ENCODE data around the gene MAP1S.

DNA sequence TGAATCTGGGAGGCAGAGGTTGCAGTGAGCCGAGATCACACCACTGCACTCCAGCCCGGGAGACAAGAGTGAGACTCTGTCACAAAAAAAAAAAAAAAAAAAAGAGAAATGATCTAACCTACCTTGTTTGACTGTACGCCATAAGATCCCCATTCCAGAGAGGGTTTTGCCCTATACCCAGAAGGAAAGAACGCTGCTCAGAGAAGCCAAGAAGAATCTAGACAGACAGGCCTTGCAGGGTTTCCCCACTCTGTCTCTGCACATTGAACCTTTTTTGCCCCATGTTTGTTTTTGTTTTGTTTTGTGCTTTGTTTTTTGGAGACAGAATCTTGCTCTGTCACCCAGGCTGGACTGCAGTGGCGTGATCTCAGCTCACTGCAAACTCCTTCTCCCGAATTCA, 7.4 kb upstream of the MAP1S start:
- TF ChIP-seq, protein P1, sequence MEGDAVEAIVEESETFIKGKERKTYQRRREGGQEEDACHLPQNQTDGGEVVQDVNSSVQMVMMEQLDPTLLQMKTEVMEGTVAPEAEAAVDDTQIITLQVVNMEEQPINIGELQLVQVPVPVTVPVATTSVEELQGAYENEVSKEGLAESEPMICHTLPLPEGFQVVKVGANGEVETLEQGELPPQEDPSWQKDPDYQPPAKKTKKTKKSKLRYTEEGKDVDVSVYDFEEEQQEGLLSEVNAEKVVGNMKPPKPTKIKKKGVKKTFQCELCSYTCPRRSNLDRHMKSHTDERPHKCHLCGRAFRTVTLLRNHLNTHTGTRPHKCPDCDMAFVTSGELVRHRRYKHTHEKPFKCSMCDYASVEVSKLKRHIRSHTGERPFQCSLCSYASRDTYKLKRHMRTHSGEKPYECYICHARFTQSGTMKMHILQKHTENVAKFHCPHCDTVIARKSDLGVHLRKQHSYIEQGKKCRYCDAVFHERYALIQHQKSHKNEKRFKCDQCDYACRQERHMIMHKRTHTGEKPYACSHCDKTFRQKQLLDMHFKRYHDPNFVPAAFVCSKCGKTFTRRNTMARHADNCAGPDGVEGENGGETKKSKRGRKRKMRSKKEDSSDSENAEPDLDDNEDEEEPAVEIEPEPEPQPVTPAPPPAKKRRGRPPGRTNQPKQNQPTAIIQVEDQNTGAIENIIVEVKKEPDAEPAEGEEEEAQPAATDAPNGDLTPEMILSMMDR (IDR thresholded peaks at IDR 0.05) = no peak
- no peak for TF ChIP-seq POLR2A (IDR thresholded peaks at IDR 0.05)

Measured in Peyer's patch (tissue), 4 donors.